Measurements from ENCODE around the gene ADAM12.

DNA sequence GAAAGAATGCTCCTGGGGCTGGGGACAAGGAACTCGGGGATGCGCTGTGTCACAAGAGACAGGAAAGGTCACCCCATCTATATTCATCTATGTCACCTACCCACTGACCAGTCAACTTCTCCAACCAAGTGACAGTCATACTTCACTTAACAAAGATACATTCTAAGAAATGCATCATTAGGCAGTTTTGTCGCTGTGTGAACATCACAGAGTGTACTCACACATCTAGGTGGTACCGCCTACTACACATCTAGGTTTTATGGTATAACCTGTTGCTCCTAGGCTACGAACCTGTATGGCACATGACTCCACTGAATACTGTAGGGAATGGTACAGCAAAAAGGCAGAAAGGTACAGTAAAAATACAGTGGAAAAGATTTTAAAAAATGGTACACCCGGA, 3.8 kb upstream of the ADAM12 start:
- TF ChIP-seq, protein P1, sequence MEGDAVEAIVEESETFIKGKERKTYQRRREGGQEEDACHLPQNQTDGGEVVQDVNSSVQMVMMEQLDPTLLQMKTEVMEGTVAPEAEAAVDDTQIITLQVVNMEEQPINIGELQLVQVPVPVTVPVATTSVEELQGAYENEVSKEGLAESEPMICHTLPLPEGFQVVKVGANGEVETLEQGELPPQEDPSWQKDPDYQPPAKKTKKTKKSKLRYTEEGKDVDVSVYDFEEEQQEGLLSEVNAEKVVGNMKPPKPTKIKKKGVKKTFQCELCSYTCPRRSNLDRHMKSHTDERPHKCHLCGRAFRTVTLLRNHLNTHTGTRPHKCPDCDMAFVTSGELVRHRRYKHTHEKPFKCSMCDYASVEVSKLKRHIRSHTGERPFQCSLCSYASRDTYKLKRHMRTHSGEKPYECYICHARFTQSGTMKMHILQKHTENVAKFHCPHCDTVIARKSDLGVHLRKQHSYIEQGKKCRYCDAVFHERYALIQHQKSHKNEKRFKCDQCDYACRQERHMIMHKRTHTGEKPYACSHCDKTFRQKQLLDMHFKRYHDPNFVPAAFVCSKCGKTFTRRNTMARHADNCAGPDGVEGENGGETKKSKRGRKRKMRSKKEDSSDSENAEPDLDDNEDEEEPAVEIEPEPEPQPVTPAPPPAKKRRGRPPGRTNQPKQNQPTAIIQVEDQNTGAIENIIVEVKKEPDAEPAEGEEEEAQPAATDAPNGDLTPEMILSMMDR (conservative IDR thresholded peaks at IDR 0.05; ENCODE audit: low read length), result no peak
- no peak for TF ChIP-seq EZH2phosphoT487 (IDR thresholded peaks at IDR 0.05; ENCODE audit: borderline replicate concordance)

Measured in Loucy (cell line).